GM23248 (cell line): ENCODE measurements around the gene STAT1.

Source experiments
- EZH2 ChIP-seq: fragments of 200-600 bp; sonication (generic); IDR thresholded peaks from 2 replicates; pipeline ENCODE4 v1.6.1; 2018; ENCODE audit warnings: antibody characterized with exemption, mild to moderate bottlenecking; ENCODE audit not compliant: insufficient read depth, poor library complexity, severe bottlenecking
- EZH2phosphoT487 ChIP-seq: fragments of 200-600 bp; sonication (generic); IDR thresholded peaks from 2 replicates; pipeline ENCODE4 v1.6.1; 2018; ENCODE audit warnings: antibody characterized with exemption, moderate library complexity, mild to moderate bottlenecking, low read depth; ENCODE audit not compliant: insufficient read depth

GRCh38 chr2:191012845-191013681, 908 bp downstream of the STAT1 start:
- TF ChIP-seq EZH2 (no peak), EZH2phosphoT487 (no peak)
